ENCODE measurements around the gene KLHL14. TPM values are rescaled to one million over a fixed set of nuclear protein-coding genes. Genes with fewer than 3 reads are reported as not detected.

The KLHL14 gene
- total and polyA plus RNA-seq, 2 donors (not counting 1 experiment from before 2014, with no cell fraction given) = 18.5 to 42.5 TPM

DNA sequence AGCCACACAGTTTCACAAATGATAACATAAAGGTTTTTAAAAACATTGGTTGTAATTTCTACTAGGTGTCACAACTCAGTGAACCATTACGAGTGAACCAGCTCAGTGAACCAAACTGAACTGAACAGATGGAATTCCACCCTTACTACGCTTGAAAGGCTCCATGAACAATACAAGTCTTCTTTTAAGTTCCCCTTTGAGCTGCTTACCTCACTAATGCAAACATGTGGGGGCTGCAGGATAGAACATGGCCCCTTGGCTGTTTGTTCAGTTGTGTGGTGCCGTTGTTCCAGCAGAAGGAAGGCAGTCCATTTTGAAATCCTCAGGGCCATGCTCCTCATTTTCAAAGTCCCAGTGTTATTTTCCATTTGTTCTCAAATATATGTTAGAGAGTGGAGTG is 30.7 kb upstream of the KLHL14 start:
- TF ChIP-seq, protein P1, sequence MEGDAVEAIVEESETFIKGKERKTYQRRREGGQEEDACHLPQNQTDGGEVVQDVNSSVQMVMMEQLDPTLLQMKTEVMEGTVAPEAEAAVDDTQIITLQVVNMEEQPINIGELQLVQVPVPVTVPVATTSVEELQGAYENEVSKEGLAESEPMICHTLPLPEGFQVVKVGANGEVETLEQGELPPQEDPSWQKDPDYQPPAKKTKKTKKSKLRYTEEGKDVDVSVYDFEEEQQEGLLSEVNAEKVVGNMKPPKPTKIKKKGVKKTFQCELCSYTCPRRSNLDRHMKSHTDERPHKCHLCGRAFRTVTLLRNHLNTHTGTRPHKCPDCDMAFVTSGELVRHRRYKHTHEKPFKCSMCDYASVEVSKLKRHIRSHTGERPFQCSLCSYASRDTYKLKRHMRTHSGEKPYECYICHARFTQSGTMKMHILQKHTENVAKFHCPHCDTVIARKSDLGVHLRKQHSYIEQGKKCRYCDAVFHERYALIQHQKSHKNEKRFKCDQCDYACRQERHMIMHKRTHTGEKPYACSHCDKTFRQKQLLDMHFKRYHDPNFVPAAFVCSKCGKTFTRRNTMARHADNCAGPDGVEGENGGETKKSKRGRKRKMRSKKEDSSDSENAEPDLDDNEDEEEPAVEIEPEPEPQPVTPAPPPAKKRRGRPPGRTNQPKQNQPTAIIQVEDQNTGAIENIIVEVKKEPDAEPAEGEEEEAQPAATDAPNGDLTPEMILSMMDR (IDR thresholded peaks at IDR 0.05) = no peak
- no peak for TF ChIP-seq EZH2 (IDR thresholded peaks at IDR 0.05; ENCODE audit: borderline replicate concordance, insufficient read depth, low read depth, low read length, poor library complexity, severe bottlenecking)
- H3K27me3 Mint-ChIP-seq = no peaks in the 10 kb centered on the region

More for the DNA sequence above, 30.7 kb upstream of the KLHL14 start:
- peak; percentile 91 for ATAC-seq (ENCODE audit: low read depth)
- intact Hi-C loops (cut with micrococcal nuclease) = loop anchor here (1.0 to 5.0 kb wide), 6 partner anchors 31 to 711 kb away; partner anchors contain the start of gene RNF138
- H4K20me1 ChIP-seq (ENCODE audit: control insufficient read depth, insufficient read depth, low read length, poor library complexity, severe bottlenecking) = no peaks in the 10 kb centered on the region
- no peak overlapping the region for H2AFZ ChIP-seq (ENCODE audit: insufficient read depth, low read depth, low read length, poor library complexity, severe bottlenecking)
- H3K9me3 Mint-ChIP-seq (ENCODE audit: insufficient read depth) = peaks cover 1% of the 10 kb centered on the region
- CTCF ChIA-PET = interaction anchor here (0.5 to 3.0 kb wide), 16 partner anchors 10 to 115 kb away, joined by 3 to 23 read pairs (median 4); no protein-coding TSS in a partner anchor
- H3K4me3 Mint-ChIP-seq = peak overlapping the region; percentile 80
- H3K4me2 ChIP-seq (replicated peaks; ENCODE audit: low read depth, low read length, poor library complexity, severe bottlenecking) = peak overlapping the region; percentile 64
- peaks cover 53% of the 10 kb centered on the region for H3K4me1 Mint-ChIP-seq
- H3K79me2 ChIP-seq (ENCODE audit: control insufficient read depth, insufficient read depth, low read length) = no peaks in the 10 kb centered on the region
- H3K4me1 ChIP-seq (ENCODE audit: control insufficient read depth in 2 of 2, insufficient read depth in 2 of 2, low read length in 2 of 2) = peaks cover 43 to 46% of the 10 kb centered on the region in 2 donors
- peak overlapping the region; percentile 88 to 91 for H3K27ac ChIP-seq (ENCODE audit: low read length in 2 of 2)
- H3K36me3 ChIP-seq (replicated peaks in 1 of 2; ENCODE audit: control extremely low read depth in 1 of 2, control insufficient read depth in 1 of 2, extremely low read depth in 1 of 2, insufficient read depth in 2 of 2, low read length in 1 of 2) = no peaks in the 10 kb centered on the region
- no peaks in the 10 kb centered on the region for H3K27me3 ChIP-seq (replicated peaks in 1 of 4; ENCODE audit: control extremely low read depth in 1 of 4, control insufficient read depth in 3 of 4, insufficient read depth in 4 of 4, low read length in 3 of 4)
- H3K9me3 ChIP-seq (ENCODE audit: control extremely low read depth in 1 of 3, control insufficient read depth in 2 of 3, insufficient read depth in 1 of 3, low read length in 2 of 3) = peaks cover 0 to under 1% (median 0%) of the 10 kb centered on the region in 3 donors
- peak overlapping the region; percentile 20 for H3K9ac ChIP-seq (ENCODE audit: low read length)
- peak; percentile 84 for DNase-seq
- peak overlapping the region; percentile 96 for H3K27ac Mint-ChIP-seq
- POLR2A ChIA-PET = interaction anchor here (0.5 to 2.9 kb wide), 7 partner anchors 16 to 73 kb away, joined by 3 to 47 read pairs (median 5); partner anchors contain the start of gene KLHL14
- H3K4me3 ChIP-seq (ENCODE audit: control extremely low read depth in 1 of 5, extremely low read depth in 1 of 5, insufficient read depth in 1 of 5, low read depth in 2 of 5, low read length in 4 of 5) = peak overlapping the region in 2 of 5 experiments; percentile 37 to 43
- no CpG with 5 or more reads among the region's 3 CpGs for WGBS (ENCODE audit: insufficient coverage)
